ENCODE measurements around the gene MYT1. TPM values are rescaled to one million over a fixed set of nuclear protein-coding genes. Genes with fewer than 3 reads are reported as not detected.

Gene MYT1
- total and polyA plus RNA-seq, 2 of the 8 experiments (the other 6 are each of a cell fraction or from before 2014, with no cell fraction given) = 0.63 to 2.0 TPM

DNA sequence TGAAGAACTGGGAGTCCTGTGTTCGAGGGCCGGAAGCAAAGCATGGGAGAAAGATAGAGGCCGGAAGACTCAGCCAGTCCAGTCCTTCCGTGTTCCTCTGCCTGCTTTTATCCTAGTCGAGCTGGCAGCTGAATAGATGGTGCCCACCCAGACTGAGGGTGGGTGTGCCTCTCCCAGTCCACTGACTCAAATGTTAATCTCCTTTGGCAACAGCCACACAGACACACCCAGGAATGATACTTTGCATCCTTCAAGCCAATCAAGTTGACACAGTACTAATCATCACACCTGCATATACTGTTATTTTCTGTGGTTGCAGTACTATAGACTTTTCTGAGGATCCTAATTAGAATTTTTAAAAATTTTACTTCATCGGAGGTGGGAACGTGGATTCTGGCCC lies 112.6 kb downstream of the MYT1 start:
- FAIRE-seq = no peak
- Histone ChIP-seq H3K23me2 (ENCODE audit: low read depth, low read length) (no peaks in the 10 kb centered on the region), H3K36me3 (ENCODE audit: control insufficient read depth in 2 of 4, insufficient read depth in 4 of 4, low read length in 3 of 4) (peaks cover 0 to 6% (median 0%) of the 10 kb centered on the region in 4 experiments; a peak in 3 of 8 replicates), H2BK5ac (ENCODE audit: low read depth, low read length) (no peak overlapping the region), H4K5ac (ENCODE audit: insufficient read length, low read depth, low read length) (no peak overlapping the region), H3K9ac (replicated peaks in 1 of 4; ENCODE audit: extremely low read depth in 1 of 4, low read depth in 3 of 4, low read length in 3 of 4) (no peak overlapping the region), H3K27ac (ENCODE audit: low read depth, low read length) (no peak overlapping the region), H3K4me3 (ENCODE audit: extremely low read depth in 1 of 4, insufficient read depth in 2 of 4, low read depth in 3 of 4, low read length in 4 of 4) (no peak overlapping the region), H3K79me2 (ENCODE audit: control insufficient read depth in 1 of 2, insufficient read depth in 2 of 2, low read length in 2 of 2) (no peaks in the 10 kb centered on the region), H2AK5ac (ENCODE audit: low read depth, low read length) (no peak overlapping the region), H2BK20ac (ENCODE audit: low read length) (no peak overlapping the region), H3K9me3 (ENCODE audit: insufficient read depth in 2 of 2, low read depth in 1 of 2, low read length in 1 of 2) (peaks cover 10 to 26% of the 10 kb centered on the region in 2 experiments; a peak in 3 of 4 replicates), H3K56ac (replicated peaks; ENCODE audit: insufficient read length, low read depth, low read length) (no peak overlapping the region), H2BK12ac (ENCODE audit: low read depth, low read length) (no peak overlapping the region), H3K14ac (ENCODE audit: insufficient read length) (no peak overlapping the region), H2BK120ac (replicated peaks; ENCODE audit: low read depth, low read length) (no peak overlapping the region), H2AFZ (ENCODE audit: low read length) (no peak overlapping the region), H3K4me2 (ENCODE audit: insufficient read depth in 1 of 2, low read depth in 2 of 2, low read length in 2 of 2) (no peak overlapping the region), H4K20me1 (replicated peaks in 1 of 2; ENCODE audit: control insufficient read depth in 1 of 2, insufficient read depth in 2 of 2, low read length in 2 of 2) (no peaks in the 10 kb centered on the region), H3K4me1 (replicated peaks in 1 of 4; ENCODE audit: control insufficient read depth in 3 of 4, insufficient read depth in 4 of 4, low read length in 3 of 4) (no peaks in the 10 kb centered on the region), H3K27me3 (replicated peaks in 1 of 4; ENCODE audit: control insufficient read depth in 3 of 4, extremely low read depth in 1 of 4, insufficient read depth in 3 of 4, low read length in 3 of 4) (no peaks in the 10 kb centered on the region), H4K8ac (ENCODE audit: extremely low read depth, insufficient read depth, low read length) (no peak overlapping the region), H3K79me1 (ENCODE audit: low read depth, low read length) (no peaks in the 10 kb centered on the region), H4K91ac (replicated peaks; ENCODE audit: insufficient read length, low read length) (no peak overlapping the region), H2BK15ac (ENCODE audit: low read length) (no peak overlapping the region), H3K18ac (ENCODE audit: extremely low read depth, low read length) (no peak overlapping the region), H3K4ac (replicated peaks; ENCODE audit: insufficient read length, low read depth, low read length) (no peak overlapping the region), H3K23ac (ENCODE audit: insufficient read length) (no peak overlapping the region)
- CTCF ChIA-PET (ENCODE audit: partially characterized antibody) = interaction anchor here (0.5 to 1.2 kb wide), 2 partner anchors 49 to 525 kb away, joined by 3 read pairs; no protein-coding TSS in a partner anchor
- POLR2A ChIA-PET (ENCODE audit: partially characterized antibody) = no interaction called here
- WGBS, 2 experiments (ENCODE audit: extremely low coverage in 1 of 2, insufficient coverage in 1 of 2, insufficient read length in 1 of 2, insufficient replicate concordance in 2 of 2, low coverage in 1 of 2, low lambda C conversion rate in 2 of 2, missing lambda C conversion rate in 1 of 2) = 95% methylated on average over 7 of the region's 7 CpGs; no CpG with 5 or more reads in 1 of the 2 experiments
- DNase-seq (ENCODE audit: low read depth in 1 of 2, low spot score in 2 of 2) = no peak
- no peak for TF ChIP-seq SAP30 (IDR thresholded peaks at IDR 0.05; ENCODE audit: insufficient read depth, insufficient replicate concordance, low read length)
- TF ChIP-seq GTF2F1 (IDR thresholded peaks at IDR 0.05; ENCODE audit: borderline replicate concordance, low read depth, low read length) = no peak
- TF ChIP-seq, protein P1, sequence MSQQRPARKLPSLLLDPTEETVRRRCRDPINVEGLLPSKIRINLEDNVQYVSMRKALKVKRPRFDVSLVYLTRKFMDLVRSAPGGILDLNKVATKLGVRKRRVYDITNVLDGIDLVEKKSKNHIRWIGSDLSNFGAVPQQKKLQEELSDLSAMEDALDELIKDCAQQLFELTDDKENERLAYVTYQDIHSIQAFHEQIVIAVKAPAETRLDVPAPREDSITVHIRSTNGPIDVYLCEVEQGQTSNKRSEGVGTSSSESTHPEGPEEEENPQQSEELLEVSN (IDR thresholded peaks at IDR 0.05) = no peak
- TF ChIP-seq FOSL1 (IDR thresholded peaks at IDR 0.05; ENCODE audit: insufficient read depth, low read depth, low read length) = no peak
- TF ChIP-seq ASH2L (IDR thresholded peaks at IDR 0.05; ENCODE audit: low read length) = no peak
- no peak for TF ChIP-seq SIN3A (conservative IDR thresholded peaks at IDR 0.05 in 1 of 2, IDR thresholded peaks at IDR 0.05 in 1 of 2; ENCODE audit: low read depth in 1 of 2, low read length in 2 of 2)
- no peak for TF ChIP-seq TBP (IDR thresholded peaks at IDR 0.05; ENCODE audit: low read depth, low read length)
- TF ChIP-seq TCF12 (IDR thresholded peaks at IDR 0.05; ENCODE audit: low read depth, low read length) = no peak
- no peak for TF ChIP-seq HDAC6 (IDR thresholded peaks at IDR 0.05; ENCODE audit: low read depth, low read length)
- TF ChIP-seq SUZ12 (IDR thresholded peaks at IDR 0.05; ENCODE audit: low read length) = no peak
- no peak for TF ChIP-seq JUND (IDR thresholded peaks at IDR 0.05; ENCODE audit: low read length)
- TF ChIP-seq SP4 (IDR thresholded peaks at IDR 0.05; ENCODE audit: low read length) = no peak
- no peak for TF ChIP-seq RBBP5 (IDR thresholded peaks at IDR 0.05; ENCODE audit: borderline replicate concordance, low read depth, low read length)
- no peak for TF ChIP-seq CBX5 (IDR thresholded peaks at IDR 0.05; ENCODE audit: low read depth, low read length)

All from H1 (cell line).